Muscle of leg (tissue), 11 donors: ENCODE data around the gene CPEB1. TPM values are rescaled to one million over a fixed set of nuclear protein-coding genes. Genes with fewer than 3 reads are reported as not detected.
A peak's percentile ranks its signal among the peaks of the same experiment; 100 is the strongest.

Source experiments
- DNase-seq: peaks from one replicate; pipeline ENCODE4 v3.0.0; 2013
- H3K27ac ChIP-seq: one replicate; pipeline ENCODE4 v1.5.1; 2013; ENCODE audit warnings: mild to moderate bottlenecking, low read length, control low read depth
- H3K27me3 ChIP-seq: one replicate; pipeline ENCODE4 v1.6.1; 2013; ENCODE audit warnings: low read length; ENCODE audit not compliant: control insufficient read depth, insufficient read depth
- H3K36me3 ChIP-seq: one replicate; pipeline ENCODE4 v1.6.1; 2013; ENCODE audit warnings: low read length; ENCODE audit not compliant: control insufficient read depth, insufficient read depth
- H3K4me1 ChIP-seq: one replicate; pipeline ENCODE4 v1.6.1; 2013; ENCODE audit warnings: low read length; ENCODE audit not compliant: control insufficient read depth, insufficient read depth
- H3K4me3 ChIP-seq: one replicate; pipeline ENCODE4 v1.5.1; 2013; ENCODE audit warnings: low read length, control low read depth
- H3K9me3 ChIP-seq: replicated peaks from 2 replicates; pipeline ENCODE4 v1.6.1; 2013; ENCODE audit warnings: low read depth, low read length; ENCODE audit not compliant: control insufficient read depth
- WGBS: methylation state at CpG from one replicate; pipeline ENCODE4 v1.1.5; 2013; ENCODE audit warnings: missing lambda C conversion rate; ENCODE audit not compliant: insufficient coverage; 5-methylcytosine and 5-hydroxymethylcytosine counted together
- polyA plus RNA-seq, 8 donors: library from polyadenylated mRNA; unstranded; fragments of 120-200 nt; gene quantifications; one replicate each; pipeline versions ENCODE4 v1.2.1 to v1.2.3, GENCODE V29; 2013; ENCODE audit warnings: inconsistent platforms in 1 of 8, low replicate concordance in 1 of 8; ENCODE audit not compliant: insufficient read length in 8 of 8, insufficient read depth in 1 of 8
- total RNA-seq: library from RNA; stranded (reverse); fragments of 120-200 nt; gene quantifications from one replicate; pipeline ENCODE4 v1.2.4, GENCODE V29; 2013

CPEB1 gene
- total and polyA plus RNA-seq, 9 donors = 0.08 to 1.3 (median 0.62) TPM

DNA sequence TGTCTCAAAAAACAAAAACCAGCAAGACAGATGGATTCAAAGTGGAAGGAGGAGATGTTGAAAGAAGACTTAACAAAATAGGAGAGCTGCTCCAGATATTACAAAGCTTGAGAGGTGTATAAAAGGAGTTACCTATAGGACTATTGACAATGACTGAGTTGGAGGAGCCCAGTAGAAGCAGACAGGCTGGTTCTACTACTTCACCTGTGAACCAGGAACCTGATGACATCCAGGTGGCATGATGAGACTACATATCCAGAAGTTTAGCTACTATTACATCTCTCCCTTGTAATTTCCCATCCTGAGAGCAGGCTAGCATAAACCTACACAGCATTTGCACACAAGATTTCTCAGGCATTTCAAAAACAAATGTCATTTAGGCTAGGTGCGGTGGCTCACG is 49.3 kb downstream of the CPEB1 start:
- no CpG with 5 or more reads among the region's 2 CpGs for WGBS
- Histone ChIP-seq H3K27ac (no peak overlapping the region), H3K4me3 (no peak overlapping the region), H3K4me1 (no peaks in the 10 kb centered on the region), H3K9me3 (no peaks in the 10 kb centered on the region), H3K27me3 (no peaks in the 10 kb centered on the region), H3K36me3 (no peaks in the 10 kb centered on the region)
- no peak for DNase-seq

DNA sequence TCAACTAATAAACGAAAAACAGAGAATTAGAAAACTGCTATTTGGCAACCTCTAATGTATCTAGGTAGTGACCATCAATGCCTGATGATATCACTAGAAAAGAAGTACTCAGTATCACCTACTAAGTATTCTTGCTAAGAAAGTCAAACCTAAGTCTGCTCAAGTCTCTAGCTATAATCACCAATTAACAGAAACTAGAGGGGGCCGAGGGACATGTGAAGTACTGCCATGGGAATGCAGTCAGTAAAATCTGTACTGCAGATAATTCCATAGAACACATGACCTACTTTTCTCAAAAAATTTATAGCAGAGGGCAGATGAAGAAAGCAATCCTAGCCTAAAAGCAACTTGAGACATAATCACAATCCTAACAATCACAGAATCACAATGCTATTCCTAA is 51.4 kb downstream of the CPEB1 start:
- Histone ChIP-seq H3K27me3 (no peaks in the 10 kb centered on the region), H3K4me3 (no peak overlapping the region), H3K27ac (no peak overlapping the region), H3K36me3 (no peaks in the 10 kb centered on the region), H3K4me1 (no peaks in the 10 kb centered on the region), H3K9me3 (no peaks in the 10 kb centered on the region)
- no peak for DNase-seq
- no CpG with 5 or more reads among the region's 2 CpGs for WGBS

DNA sequence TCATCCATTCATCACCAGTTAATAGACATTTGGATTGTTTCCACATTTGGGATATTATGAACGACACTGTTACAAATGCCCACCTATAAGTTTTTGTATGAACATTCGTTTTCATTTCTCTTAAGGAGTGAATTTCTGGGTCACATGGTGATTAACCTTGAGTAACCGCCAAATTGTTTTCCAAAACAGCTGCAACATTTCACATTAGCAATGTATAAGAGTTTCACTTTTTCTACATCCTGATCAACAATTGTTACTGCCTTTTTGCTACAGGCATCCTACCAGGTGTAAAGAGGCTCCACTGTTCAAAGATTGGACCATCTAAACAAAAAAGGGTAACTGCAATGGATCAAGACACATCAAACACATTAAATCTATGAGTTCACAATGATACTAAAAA is 52.0 kb downstream of the CPEB1 start:
- Histone ChIP-seq H3K27me3 (no peaks in the 10 kb centered on the region), H3K27ac (no peak overlapping the region), H3K36me3 (no peaks in the 10 kb centered on the region), H3K4me1 (no peaks in the 10 kb centered on the region), H3K4me3 (no peak overlapping the region), H3K9me3 (no peaks in the 10 kb centered on the region)
- WGBS = no CpG with 5 or more reads among the region's 3 CpGs
- DNase-seq = no peak

DNA sequence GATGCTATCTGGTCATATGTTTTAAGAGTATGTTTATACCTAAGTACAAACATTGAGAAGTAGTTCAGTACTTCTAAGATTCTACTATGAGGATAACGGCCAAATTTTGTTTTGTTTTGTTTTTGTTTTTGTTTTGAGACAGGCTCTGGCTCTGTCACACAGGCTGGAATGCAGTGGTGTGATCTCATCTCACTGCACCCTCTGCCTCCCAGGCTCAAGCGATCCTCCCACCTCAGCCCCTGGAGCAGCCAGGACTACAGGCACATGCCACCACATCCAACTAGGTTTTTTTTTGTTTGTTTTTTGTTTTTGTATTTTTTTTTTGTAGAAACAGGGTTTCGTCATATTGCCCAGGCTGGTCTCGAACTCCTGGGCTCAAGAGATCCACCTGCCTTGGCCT is 59.4 kb downstream of the CPEB1 start:
- H3K36me3 ChIP-seq = no peaks in the 10 kb centered on the region
- no peaks in the 10 kb centered on the region for H3K4me1 ChIP-seq
- peaks cover 3% of the 10 kb centered on the region for H3K27me3 ChIP-seq
- H3K4me3 ChIP-seq = no peak overlapping the region
- no peak overlapping the region for H3K27ac ChIP-seq
- H3K9me3 ChIP-seq = no peaks in the 10 kb centered on the region
- no CpG with 5 or more reads among the region's 4 CpGs for WGBS
- DNase-seq = no peak

DNA sequence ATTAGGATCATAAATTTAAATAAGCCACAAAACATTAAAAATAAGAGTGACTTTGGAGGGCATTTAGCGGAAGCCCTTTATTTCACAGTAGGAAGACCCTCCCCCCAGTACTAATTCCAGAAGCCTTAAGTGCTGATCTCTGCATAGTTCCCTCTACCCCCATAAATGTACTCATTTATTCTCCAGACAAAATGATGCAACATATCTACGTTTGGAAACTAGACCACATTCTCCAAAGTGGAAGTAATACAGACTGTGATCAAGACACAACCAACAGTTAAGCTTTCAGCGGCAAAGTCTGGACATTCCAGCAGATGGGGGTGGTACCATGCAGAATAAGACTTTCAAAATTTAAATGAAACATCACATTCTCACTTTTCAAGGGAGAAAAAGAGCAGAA is 62.1 kb downstream of the CPEB1 start:
- Histone ChIP-seq H3K36me3 (no peaks in the 10 kb centered on the region), H3K4me1 (no peaks in the 10 kb centered on the region), H3K4me3 (no peak overlapping the region), H3K27ac (no peak overlapping the region), H3K27me3 (peaks cover 3% of the 10 kb centered on the region), H3K9me3 (no peaks in the 10 kb centered on the region)
- 40% methylated on average over 1 of the region's 3 CpGs for WGBS
- peak; percentile 10 for DNase-seq

DNA sequence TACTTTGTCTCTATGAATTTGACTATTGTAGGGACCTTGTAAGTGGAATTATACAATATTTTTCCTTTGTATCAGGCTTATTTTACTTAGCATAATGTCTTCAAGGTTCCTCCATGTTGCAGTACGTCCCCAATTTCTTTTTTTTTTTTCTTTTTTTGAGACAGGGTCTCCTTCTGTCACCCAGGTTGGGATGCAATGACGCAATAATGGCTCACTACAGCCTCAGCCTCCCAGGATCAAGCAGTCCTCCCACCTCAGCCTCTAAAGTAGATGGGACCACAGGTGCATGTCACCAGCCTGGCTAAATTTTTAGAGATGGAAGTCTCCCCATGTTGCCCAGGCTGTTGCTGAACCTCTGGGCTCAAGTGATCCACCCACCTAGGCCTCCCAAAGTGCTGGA is 66.5 kb downstream of the CPEB1 start:
- H3K4me3 ChIP-seq = no peak overlapping the region
- DNase-seq = no peak
- H3K27me3 ChIP-seq = no peaks in the 10 kb centered on the region
- no peaks in the 10 kb centered on the region for H3K4me1 ChIP-seq
- no peaks in the 10 kb centered on the region for H3K36me3 ChIP-seq
- 80% methylated on average over 1 of the region's 2 CpGs for WGBS
- H3K27ac ChIP-seq = no peak overlapping the region
- no peaks in the 10 kb centered on the region for H3K9me3 ChIP-seq

DNA sequence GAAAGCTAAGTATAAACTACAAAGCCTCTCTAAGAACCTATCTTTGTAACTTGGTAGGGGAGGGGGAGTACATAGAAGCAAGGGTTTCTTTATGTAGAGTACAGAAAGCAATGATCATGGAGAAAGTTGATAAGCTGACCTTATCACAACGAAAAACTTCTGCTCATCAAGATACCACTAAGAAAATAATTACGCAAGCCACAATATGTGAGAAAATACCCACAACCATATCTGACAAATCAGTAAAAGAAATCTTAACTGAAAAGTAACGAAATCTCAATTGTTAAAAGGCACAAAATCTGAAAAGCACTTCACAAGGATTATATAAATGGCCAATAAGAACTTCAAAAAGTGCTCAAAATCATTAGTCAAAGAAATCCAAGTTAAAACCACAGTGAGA is 71.8 kb downstream of the CPEB1 start:
- Histone ChIP-seq H3K4me3 (no peak overlapping the region), H3K9me3 (no peaks in the 10 kb centered on the region), H3K4me1 (peaks cover 16% of the 10 kb centered on the region), H3K27ac (no peak overlapping the region), H3K36me3 (no peaks in the 10 kb centered on the region), H3K27me3 (peaks cover 16% of the 10 kb centered on the region)
- 40% methylated on average over 1 of the region's 3 CpGs for WGBS
- DNase-seq = no peak

DNA sequence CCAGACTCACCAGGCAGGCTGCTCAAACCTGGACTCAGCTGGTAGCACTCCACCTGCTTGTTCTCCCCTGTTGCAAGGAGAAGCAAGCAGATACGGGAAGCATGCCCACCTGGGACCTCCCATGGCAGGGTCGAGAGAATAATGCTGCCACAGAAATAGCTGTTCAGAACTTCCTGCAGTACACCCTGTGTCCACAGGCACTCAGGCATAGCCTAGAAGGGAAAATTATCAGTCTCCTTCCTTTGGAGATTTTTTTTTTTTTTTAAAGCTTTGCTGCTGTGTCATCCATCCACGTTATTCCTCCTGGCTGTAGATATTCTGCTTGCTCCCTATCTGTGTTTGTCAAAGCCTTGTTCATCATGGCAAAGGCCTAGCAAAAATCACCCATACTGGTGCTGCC is 74.2 kb downstream of the CPEB1 start:
- Histone ChIP-seq H3K27ac (no peak overlapping the region), H3K36me3 (no peaks in the 10 kb centered on the region), H3K27me3 (peaks cover 16% of the 10 kb centered on the region), H3K9me3 (no peaks in the 10 kb centered on the region), H3K4me1 (peaks cover 16% of the 10 kb centered on the region), H3K4me3 (no peak overlapping the region)
- DNase-seq = no peak
- 63% methylated on average over 2 of the region's 3 CpGs for WGBS

DNA sequence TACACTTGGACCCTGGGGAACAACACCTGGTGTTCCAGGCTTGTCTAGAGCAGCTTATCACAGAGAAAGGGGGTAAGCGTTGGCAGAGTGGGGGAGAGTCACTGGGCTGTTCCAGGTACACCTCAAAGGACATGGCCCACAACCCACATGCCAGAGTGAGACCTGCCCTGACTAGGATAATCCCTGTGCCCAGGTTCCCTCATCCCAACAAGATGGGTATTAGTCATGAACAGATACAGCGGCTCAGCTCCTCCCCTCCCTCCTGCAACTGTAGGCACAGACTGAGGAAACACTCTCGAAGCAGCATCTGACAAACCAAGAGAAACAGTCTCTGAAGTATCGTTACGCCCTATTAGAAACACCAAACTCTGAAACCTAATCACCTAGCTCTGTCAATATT is 74.9 kb downstream of the CPEB1 start:
- H3K4me3 ChIP-seq = no peak overlapping the region
- H3K27ac ChIP-seq = no peak overlapping the region
- H3K9me3 ChIP-seq = no peaks in the 10 kb centered on the region
- H3K27me3 ChIP-seq = peaks cover 16% of the 10 kb centered on the region
- WGBS = 74% methylated on average over 4 of the region's 5 CpGs
- no peaks in the 10 kb centered on the region for H3K36me3 ChIP-seq
- peaks cover 16% of the 10 kb centered on the region for H3K4me1 ChIP-seq
- no peak for DNase-seq

DNA sequence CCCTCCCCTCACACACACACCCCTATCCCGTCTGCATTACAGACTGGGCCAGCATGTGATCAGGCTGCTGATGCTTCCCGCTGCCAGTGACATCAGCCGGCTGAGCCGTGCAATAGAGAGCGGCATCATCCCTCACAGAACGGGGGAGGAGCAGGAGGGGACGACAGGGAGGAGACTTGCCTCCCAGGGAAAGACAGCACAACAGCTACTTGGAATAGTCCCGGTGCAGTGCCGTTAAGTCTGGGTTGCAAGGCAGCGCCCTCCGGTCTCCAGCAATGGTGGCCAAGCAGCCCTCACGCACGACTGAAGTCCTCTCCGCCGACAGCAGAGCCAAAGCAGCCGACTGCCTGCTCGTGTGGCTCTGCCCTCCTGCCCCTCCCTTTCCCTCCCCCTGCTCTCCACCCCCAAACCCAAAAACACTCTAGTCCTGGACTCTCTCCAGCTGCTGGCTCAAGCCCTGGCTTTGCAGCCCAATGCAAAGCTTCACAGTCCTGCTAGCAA is 75.4 kb downstream of the CPEB1 start:
- H3K36me3 ChIP-seq = no peaks in the 10 kb centered on the region
- peak overlapping the region; percentile 13 for H3K27ac ChIP-seq
- peaks cover 16% of the 10 kb centered on the region for H3K27me3 ChIP-seq
- H3K9me3 ChIP-seq = no peaks in the 10 kb centered on the region
- under 1% methylated on average over 16 of the region's 17 CpGs for WGBS
- peaks cover 16% of the 10 kb centered on the region for H3K4me1 ChIP-seq
- H3K4me3 ChIP-seq = peak overlapping the region; percentile 36
- peak; percentile 90 for DNase-seq
